ENCODE measurements around the gene HSBP1L1. TPM values are rescaled to one million over a fixed set of nuclear protein-coding genes. Genes with fewer than 3 reads are reported as not detected.

Gene HSBP1L1
- total and polyA plus RNA-seq, 2 of the 13 experiments (the other 11 are each of a cell fraction or from before 2014, with no cell fraction given): 22.6 to 45.1 TPM

DNA sequence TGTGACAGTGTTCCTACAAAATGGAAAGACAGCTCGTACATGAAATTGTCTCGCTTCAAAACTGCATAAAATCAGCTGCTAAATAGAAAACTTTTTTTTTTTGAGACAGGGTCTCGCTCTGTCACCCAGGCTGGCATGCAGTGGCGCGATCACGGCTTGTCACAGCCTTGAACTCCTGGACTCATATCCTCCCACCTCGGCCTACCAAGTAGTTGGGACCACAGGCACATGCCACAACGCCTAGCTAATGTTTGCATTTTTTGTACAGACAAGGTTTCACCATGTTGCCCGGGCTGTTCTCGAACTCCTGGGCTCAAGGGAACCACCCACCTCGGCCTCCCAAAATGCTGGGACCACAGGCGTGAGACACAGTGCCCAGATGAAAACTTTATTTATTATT lies 20.7 kb downstream of the HSBP1L1 start (continued):
- TF ChIP-seq HDAC2 (CRISPR knock-in tag; IDR thresholded peaks at IDR 0.05): peak; percentile 44; the same call in 1 of the 2 replicates
- peak; percentile 61; the same call in 1 of the 2 replicates for TF ChIP-seq ZNF788 (CRISPR knock-in tag; IDR thresholded peaks at IDR 0.05; ENCODE audit: borderline replicate concordance)
- TF ChIP-seq NCOA1 (CRISPR knock-in tag; IDR thresholded peaks at IDR 0.05): no peak
- TF ChIP-seq, protein P1, sequence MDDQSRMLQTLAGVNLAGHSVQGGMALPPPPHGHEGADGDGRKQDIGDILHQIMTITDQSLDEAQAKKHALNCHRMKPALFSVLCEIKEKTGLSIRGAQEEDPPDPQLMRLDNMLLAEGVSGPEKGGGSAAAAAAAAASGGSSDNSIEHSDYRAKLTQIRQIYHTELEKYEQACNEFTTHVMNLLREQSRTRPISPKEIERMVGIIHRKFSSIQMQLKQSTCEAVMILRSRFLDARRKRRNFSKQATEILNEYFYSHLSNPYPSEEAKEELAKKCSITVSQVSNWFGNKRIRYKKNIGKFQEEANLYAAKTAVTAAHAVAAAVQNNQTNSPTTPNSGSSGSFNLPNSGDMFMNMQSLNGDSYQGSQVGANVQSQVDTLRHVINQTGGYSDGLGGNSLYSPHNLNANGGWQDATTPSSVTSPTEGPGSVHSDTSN (CRISPR knock-in tag; IDR thresholded peaks at IDR 0.05; ENCODE audit: borderline replicate concordance): no peak
- TF ChIP-seq ZNF292 (CRISPR knock-in tag; IDR thresholded peaks at IDR 0.05; ENCODE audit: borderline replicate concordance, low read depth): peak; percentile 63; the same call in 1 of the 2 replicates
- TF ChIP-seq ZNF543 (CRISPR knock-in tag; IDR thresholded peaks at IDR 0.05): no peak
- TF ChIP-seq GATAD2A (CRISPR knock-in tag; IDR thresholded peaks at IDR 0.05): peak; percentile 41
- no peak for TF ChIP-seq SRSF4 (IDR thresholded peaks at IDR 0.05; ENCODE audit: low read depth, low read length, poor library complexity, severe bottlenecking)
- TF ChIP-seq, protein P2, sequence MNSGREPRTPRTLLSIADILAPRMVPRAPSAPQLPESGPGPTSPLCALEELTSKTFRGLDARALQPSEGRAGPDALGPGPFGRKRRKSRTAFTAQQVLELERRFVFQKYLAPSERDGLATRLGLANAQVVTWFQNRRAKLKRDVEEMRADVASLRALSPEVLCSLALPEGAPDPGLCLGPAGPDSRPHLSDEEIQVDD (CRISPR knock-in tag; IDR thresholded peaks at IDR 0.05; ENCODE audit: borderline replicate concordance): no peak
- no peak for TF ChIP-seq KLF12 (CRISPR knock-in tag; IDR thresholded peaks at IDR 0.05; ENCODE audit: borderline replicate concordance)
- TF ChIP-seq HOXA3 (CRISPR knock-in tag; IDR thresholded peaks at IDR 0.05): peak; percentile 80
- TF ChIP-seq ZBTB21 (CRISPR knock-in tag; IDR thresholded peaks at IDR 0.05): no peak
- TF ChIP-seq CENPT (CRISPR knock-in tag; IDR thresholded peaks at IDR 0.05; ENCODE audit: low read depth): no peak
- TF ChIP-seq ZNF724P (CRISPR knock-in tag; IDR thresholded peaks at IDR 0.05; ENCODE audit: borderline replicate concordance): no peak
- TF ChIP-seq ZKSCAN8 (CRISPR knock-in tag; IDR thresholded peaks at IDR 0.05; ENCODE audit: borderline replicate concordance): no peak
- no peak for TF ChIP-seq ZNF263 (CRISPR knock-in tag; IDR thresholded peaks at IDR 0.05)
- TF ChIP-seq, protein P3, sequence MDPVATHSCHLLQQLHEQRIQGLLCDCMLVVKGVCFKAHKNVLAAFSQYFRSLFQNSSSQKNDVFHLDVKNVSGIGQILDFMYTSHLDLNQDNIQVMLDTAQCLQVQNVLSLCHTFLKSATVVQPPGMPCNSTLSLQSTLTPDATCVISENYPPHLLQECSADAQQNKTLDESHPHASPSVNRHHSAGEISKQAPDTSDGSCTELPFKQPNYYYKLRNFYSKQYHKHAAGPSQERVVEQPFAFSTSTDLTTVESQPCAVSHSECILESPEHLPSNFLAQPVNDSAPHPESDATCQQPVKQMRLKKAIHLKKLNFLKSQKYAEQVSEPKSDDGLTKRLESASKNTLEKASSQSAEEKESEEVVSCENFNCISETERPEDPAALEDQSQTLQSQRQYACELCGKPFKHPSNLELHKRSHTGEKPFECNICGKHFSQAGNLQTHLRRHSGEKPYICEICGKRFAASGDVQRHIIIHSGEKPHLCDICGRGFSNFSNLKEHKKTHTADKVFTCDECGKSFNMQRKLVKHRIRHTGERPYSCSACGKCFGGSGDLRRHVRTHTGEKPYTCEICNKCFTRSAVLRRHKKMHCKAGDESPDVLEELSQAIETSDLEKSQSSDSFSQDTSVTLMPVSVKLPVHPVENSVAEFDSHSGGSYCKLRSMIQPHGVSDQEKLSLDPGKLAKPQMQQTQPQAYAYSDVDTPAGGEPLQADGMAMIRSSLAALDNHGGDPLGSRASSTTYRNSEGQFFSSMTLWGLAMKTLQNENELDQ (CRISPR knock-in tag; IDR thresholded peaks at IDR 0.05; ENCODE audit: borderline replicate concordance): no peak
- TF ChIP-seq PITX1 (CRISPR knock-in tag; IDR thresholded peaks at IDR 0.05): 0 out of 2 replicates have a peak, but pooled peaks have one; percentile 28
- TF ChIP-seq ZNF205 (CRISPR knock-in tag; IDR thresholded peaks at IDR 0.05): no peak
- TF ChIP-seq ZFP36L2 (CRISPR knock-in tag; IDR thresholded peaks at IDR 0.05): no peak
- no peak for TF ChIP-seq HES4 (CRISPR knock-in tag; IDR thresholded peaks at IDR 0.05; ENCODE audit: borderline replicate concordance)
- no peak for TF ChIP-seq HNRNPK (IDR thresholded peaks at IDR 0.05; ENCODE audit: low read depth, low read length, poor library complexity, severe bottlenecking)
- TF ChIP-seq ZSCAN9 (CRISPR knock-in tag; IDR thresholded peaks at IDR 0.05; ENCODE audit: borderline replicate concordance): no peak
- TF ChIP-seq, protein P4, sequence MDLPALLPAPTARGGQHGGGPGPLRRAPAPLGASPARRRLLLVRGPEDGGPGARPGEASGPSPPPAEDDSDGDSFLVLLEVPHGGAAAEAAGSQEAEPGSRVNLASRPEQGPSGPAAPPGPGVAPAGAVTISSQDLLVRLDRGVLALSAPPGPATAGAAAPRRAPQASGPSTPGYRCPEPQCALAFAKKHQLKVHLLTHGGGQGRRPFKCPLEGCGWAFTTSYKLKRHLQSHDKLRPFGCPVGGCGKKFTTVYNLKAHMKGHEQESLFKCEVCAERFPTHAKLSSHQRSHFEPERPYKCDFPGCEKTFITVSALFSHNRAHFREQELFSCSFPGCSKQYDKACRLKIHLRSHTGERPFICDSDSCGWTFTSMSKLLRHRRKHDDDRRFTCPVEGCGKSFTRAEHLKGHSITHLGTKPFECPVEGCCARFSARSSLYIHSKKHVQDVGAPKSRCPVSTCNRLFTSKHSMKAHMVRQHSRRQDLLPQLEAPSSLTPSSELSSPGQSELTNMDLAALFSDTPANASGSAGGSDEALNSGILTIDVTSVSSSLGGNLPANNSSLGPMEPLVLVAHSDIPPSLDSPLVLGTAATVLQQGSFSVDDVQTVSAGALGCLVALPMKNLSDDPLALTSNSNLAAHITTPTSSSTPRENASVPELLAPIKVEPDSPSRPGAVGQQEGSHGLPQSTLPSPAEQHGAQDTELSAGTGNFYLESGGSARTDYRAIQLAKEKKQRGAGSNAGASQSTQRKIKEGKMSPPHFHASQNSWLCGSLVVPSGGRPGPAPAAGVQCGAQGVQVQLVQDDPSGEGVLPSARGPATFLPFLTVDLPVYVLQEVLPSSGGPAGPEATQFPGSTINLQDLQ (CRISPR knock-in tag; IDR thresholded peaks at IDR 0.05): no peak
- TF ChIP-seq ZNF256 (CRISPR knock-in tag; conservative IDR thresholded peaks at IDR 0.05): no peak
- TF ChIP-seq SMYD3 (CRISPR knock-in tag; IDR thresholded peaks at IDR 0.05): no peak
- 0 out of 2 replicates have a peak, but pooled peaks have one; percentile 53 for TF ChIP-seq KMT2A (CRISPR knock-in tag; IDR thresholded peaks at IDR 0.05)

Measured in HepG2 (cell line).